HEK293 (cell line): ENCODE measurements around the gene EVC2.

ENCODE experiments used
- CTCF ChIA-PET: fragments of 350-600 bp; formaldehyde crosslinking; extraction: SDS; loops from one replicate; lab custom pipeline; 2021; ENCODE audit warnings: antibody characterized with exemption; lab: Yijun Ruan, JAX
- POLR2A ChIA-PET: fragments of 300-600 bp; formaldehyde crosslinking; extraction: SDS; loops from one replicate; lab custom pipeline; 2020; ENCODE audit warnings: antibody characterized with exemption, inconsistent platforms; lab: Yijun Ruan, JAX
- H3K27ac ChIP-seq: fragments of 200-500 bp; sonication (Bioruptor generic); 2 replicates; pipeline ENCODE4 v1.5.1; 2014; ENCODE audit warnings: low read depth, low read length, control low read depth, inconsistent platforms; ENCODE audit errors: extremely low read depth
- H3K36me3 ChIP-seq, 2 experiments: fragments of 200-500 bp in 1 of 2; sonication (Bioruptor generic) in 1 of 2; 1 replicate in 1 of 2; 2 replicates in 1 of 2; pipeline ENCODE4 v1.5.1; 2014 to 2017; ENCODE audit warnings: inconsistent platforms in 2 of 2, low read length in 2 of 2; ENCODE audit not compliant: control insufficient read depth in 2 of 2, insufficient read depth in 1 of 2
- H3K4me1 ChIP-seq: fragments of 200-500 bp; sonication (Bioruptor generic); 2 replicates; pipeline ENCODE4 v1.5.1; 2014; ENCODE audit warnings: mild to moderate bottlenecking, low read length, inconsistent platforms; ENCODE audit not compliant: control insufficient read depth, insufficient read depth
- H3K4me3 ChIP-seq: 2 replicates; pipeline ENCODE4 v1.5.1; 2011; ENCODE audit warnings: low read depth, mild to moderate bottlenecking, control low read depth, low read length, moderate library complexity
- H3K9me3 ChIP-seq: fragments of 200-500 bp; sonication (Bioruptor generic); 2 replicates; pipeline ENCODE4 v1.5.1; 2014; ENCODE audit warnings: low read depth, low read length, inconsistent platforms; ENCODE audit not compliant: control insufficient read depth, insufficient read depth
- EGR2 ChIP-seq: fragments of 450-650 bp; formaldehyde crosslinking; IDR thresholded peaks from 2 replicates; pipeline ENCODE4 v1.5.1; 2016; ENCODE audit warnings: low read depth, missing biosample characterization, missing genetic modification characterization
- GFI1B ChIP-seq: fragments of 450-650 bp; formaldehyde crosslinking; IDR thresholded peaks from 2 replicates; pipeline ENCODE4 v1.5.1; 2016; ENCODE audit warnings: missing biosample characterization, missing genetic modification characterization
- MEIS1 ChIP-seq: sonication (generic); formaldehyde crosslinking; IDR thresholded peaks from 2 replicates; pipeline ENCODE4 v1.8.1; 2022; ENCODE audit warnings: missing genetic modification reagents, mild to moderate bottlenecking, borderline replicate concordance
- SCRT2 ChIP-seq: fragments of 450-650 bp; formaldehyde crosslinking; IDR thresholded peaks from 2 replicates; pipeline ENCODE4 v1.5.1; 2016; ENCODE audit warnings: missing biosample characterization, missing genetic modification characterization
- SP3 ChIP-seq: fragments of 450-650 bp; formaldehyde crosslinking; IDR thresholded peaks from 2 replicates; pipeline ENCODE4 v1.5.1; 2016; ENCODE audit warnings: missing biosample characterization, missing genetic modification characterization
- ZFP3 ChIP-seq: fragments of 450-650 bp; formaldehyde crosslinking; IDR thresholded peaks from 2 replicates; pipeline ENCODE4 v1.5.1; 2016; ENCODE audit warnings: low read depth, missing biosample characterization, missing genetic modification characterization
- ZFP69B ChIP-seq: fragments of 450-650 bp; formaldehyde crosslinking; IDR thresholded peaks from 2 replicates; pipeline ENCODE4 v1.5.1; 2016; ENCODE audit warnings: missing biosample characterization, missing genetic modification characterization
- ZIC2 ChIP-seq: fragments of 450-650 bp; formaldehyde crosslinking; IDR thresholded peaks from 2 replicates; pipeline ENCODE4 v1.5.1; 2016; ENCODE audit warnings: missing biosample characterization, missing genetic modification characterization
- ZNF155 ChIP-seq: fragments of 450-650 bp; formaldehyde crosslinking; IDR thresholded peaks from 2 replicates; pipeline ENCODE4 v1.5.1; 2016; ENCODE audit warnings: missing biosample characterization, missing genetic modification characterization
- ZNF16 ChIP-seq: fragments of 450-650 bp; formaldehyde crosslinking; IDR thresholded peaks from 2 replicates; pipeline ENCODE4 v1.5.1; 2016; ENCODE audit warnings: low read depth, missing biosample characterization, missing genetic modification characterization
- ZNF311 ChIP-seq: fragments of 450-650 bp; formaldehyde crosslinking; IDR thresholded peaks from 2 replicates; pipeline ENCODE4 v1.5.1; 2017; ENCODE audit warnings: missing biosample characterization, missing genetic modification characterization, borderline replicate concordance
- ZNF433 ChIP-seq: fragments of 450-650 bp; formaldehyde crosslinking; IDR thresholded peaks from 2 replicates; pipeline ENCODE4 v1.5.1; 2016; ENCODE audit warnings: missing biosample characterization, missing genetic modification characterization, low read depth
- ZNF654 ChIP-seq: fragments of 450-650 bp; formaldehyde crosslinking; IDR thresholded peaks from 2 replicates; pipeline ENCODE4 v1.5.1; 2016; ENCODE audit warnings: low read depth, missing biosample characterization, missing genetic modification characterization
- ZSCAN23 ChIP-seq: fragments of 450-650 bp; formaldehyde crosslinking; IDR thresholded peaks from 2 replicates; pipeline ENCODE4 v1.5.1; 2016; ENCODE audit warnings: missing biosample characterization, missing genetic modification characterization
- TF ChIP-seq, protein P1 (sequence below): fragments of 450-650 bp; formaldehyde crosslinking; IDR thresholded peaks from 2 replicates; pipeline ENCODE4 v1.5.1; 2016; ENCODE audit warnings: missing biosample characterization, missing genetic modification characterization, borderline replicate concordance
- TF ChIP-seq, protein P2 (sequence below): IDR thresholded peaks from 2 replicates; pipeline ENCODE4 v1.6.1; 2011; ENCODE audit warnings: mild to moderate bottlenecking, low read depth, low read length, borderline replicate concordance
- TF ChIP-seq, protein P3 (sequence below): fragments of 450-650 bp; formaldehyde crosslinking; IDR thresholded peaks from 2 replicates; pipeline ENCODE4 v1.5.1; 2016; ENCODE audit warnings: missing biosample characterization, missing genetic modification characterization, low read depth
- TF ChIP-seq, protein P4 (sequence below): fragments of 450-650 bp; formaldehyde crosslinking; IDR thresholded peaks from 2 replicates; pipeline ENCODE4 v1.5.1; 2016; ENCODE audit warnings: missing biosample characterization, missing genetic modification characterization
- TF ChIP-seq, protein P5 (sequence below): fragments of 450-650 bp; formaldehyde crosslinking; IDR thresholded peaks from 2 replicates; pipeline ENCODE4 v1.5.1; 2017; ENCODE audit warnings: missing biosample characterization, missing genetic modification characterization

The EVC2 gene

DNA sequence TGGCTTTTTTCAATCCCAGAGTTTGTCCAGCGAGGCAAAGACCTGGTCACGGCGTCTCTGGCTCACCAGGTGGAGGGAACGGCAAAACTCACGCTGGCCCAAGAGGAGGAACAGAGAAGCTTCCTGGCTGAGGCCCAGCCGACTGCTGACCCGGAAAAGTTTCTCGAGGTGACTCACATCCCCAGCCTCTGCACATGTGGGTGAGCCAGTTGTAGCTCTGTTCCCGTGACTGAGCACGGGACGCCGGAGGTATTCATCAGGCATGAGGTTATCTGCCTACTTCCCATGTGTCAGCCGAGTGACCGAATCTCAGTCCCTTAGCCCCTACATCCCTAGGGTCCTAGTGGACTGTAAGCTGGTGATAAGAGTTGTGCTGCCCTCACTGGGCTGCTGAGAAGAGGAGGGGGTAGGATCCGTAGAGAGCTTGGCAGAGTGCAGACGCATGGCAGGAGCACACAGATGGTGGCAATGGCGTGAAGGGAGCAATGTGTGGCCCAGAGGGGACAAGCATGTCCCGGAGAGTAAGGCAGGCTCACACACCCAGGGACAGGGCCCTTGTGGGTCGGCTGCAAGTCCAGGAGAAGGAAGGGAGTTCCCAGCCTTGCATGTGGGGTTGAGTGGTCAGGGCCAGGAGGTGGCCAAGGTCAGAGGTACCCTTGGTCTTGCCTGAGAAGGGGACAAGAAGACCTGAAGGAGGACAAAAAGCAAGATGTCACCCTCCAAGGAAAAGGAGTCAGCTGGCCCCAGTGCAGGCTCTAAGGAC, 45.6 kb upstream of the EVC2 start:
- Histone ChIP-seq H3K9me3 (no peaks in the 10 kb centered on the region), H3K27ac (no peak overlapping the region), H3K4me1 (no peaks in the 10 kb centered on the region), H3K4me3 (no peak overlapping the region), H3K36me3 (peaks cover 0 to 95% of the 10 kb centered on the region in 2 experiments; a peak in 1 of 3 replicates)
- POLR2A ChIA-PET = no interaction called here
- TF ChIP-seq GFI1B = no peak
- no peak for TF ChIP-seq ZNF654 (tag by site-specific recombination)
- no peak for TF ChIP-seq ZNF311
- no peak for TF ChIP-seq ZFP3 (tag by site-specific recombination)
- no peak for TF ChIP-seq MEIS1
- TF ChIP-seq ZIC2 (tag by site-specific recombination) = no peak
- TF ChIP-seq, protein P1, sequence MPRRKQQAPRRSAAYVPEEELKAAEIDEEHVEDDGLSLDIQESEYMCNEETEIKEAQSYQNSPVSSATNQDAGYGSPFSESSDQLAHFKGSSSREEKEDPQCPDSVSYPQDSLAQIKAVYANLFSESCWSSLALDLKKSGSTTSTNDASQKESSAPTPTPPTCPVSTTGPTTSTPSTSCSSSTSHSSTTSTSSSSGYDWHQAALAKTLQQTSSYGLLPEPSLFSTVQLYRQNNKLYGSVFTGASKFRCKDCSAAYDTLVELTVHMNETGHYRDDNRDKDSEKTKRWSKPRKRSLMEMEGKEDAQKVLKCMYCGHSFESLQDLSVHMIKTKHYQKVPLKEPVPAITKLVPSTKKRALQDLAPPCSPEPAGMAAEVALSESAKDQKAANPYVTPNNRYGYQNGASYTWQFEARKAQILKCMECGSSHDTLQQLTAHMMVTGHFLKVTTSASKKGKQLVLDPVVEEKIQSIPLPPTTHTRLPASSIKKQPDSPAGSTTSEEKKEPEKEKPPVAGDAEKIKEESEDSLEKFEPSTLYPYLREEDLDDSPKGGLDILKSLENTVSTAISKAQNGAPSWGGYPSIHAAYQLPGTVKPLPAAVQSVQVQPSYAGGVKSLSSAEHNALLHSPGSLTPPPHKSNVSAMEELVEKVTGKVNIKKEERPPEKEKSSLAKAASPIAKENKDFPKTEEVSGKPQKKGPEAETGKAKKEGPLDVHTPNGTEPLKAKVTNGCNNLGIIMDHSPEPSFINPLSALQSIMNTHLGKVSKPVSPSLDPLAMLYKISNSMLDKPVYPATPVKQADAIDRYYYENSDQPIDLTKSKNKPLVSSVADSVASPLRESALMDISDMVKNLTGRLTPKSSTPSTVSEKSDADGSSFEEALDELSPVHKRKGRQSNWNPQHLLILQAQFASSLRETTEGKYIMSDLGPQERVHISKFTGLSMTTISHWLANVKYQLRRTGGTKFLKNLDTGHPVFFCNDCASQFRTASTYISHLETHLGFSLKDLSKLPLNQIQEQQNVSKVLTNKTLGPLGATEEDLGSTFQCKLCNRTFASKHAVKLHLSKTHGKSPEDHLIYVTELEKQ = no peak
- no peak for TF ChIP-seq ZNF16 (tag by site-specific recombination)
- TF ChIP-seq, protein P2, sequence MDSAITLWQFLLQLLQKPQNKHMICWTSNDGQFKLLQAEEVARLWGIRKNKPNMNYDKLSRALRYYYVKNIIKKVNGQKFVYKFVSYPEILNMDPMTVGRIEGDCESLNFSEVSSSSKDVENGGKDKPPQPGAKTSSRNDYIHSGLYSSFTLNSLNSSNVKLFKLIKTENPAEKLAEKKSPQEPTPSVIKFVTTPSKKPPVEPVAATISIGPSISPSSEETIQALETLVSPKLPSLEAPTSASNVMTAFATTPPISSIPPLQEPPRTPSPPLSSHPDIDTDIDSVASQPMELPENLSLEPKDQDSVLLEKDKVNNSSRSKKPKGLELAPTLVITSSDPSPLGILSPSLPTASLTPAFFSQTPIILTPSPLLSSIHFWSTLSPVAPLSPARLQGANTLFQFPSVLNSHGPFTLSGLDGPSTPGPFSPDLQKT = no peak
- no peak for TF ChIP-seq ZNF155
- TF ChIP-seq ZSCAN23 = no peak
- TF ChIP-seq, protein P3, sequence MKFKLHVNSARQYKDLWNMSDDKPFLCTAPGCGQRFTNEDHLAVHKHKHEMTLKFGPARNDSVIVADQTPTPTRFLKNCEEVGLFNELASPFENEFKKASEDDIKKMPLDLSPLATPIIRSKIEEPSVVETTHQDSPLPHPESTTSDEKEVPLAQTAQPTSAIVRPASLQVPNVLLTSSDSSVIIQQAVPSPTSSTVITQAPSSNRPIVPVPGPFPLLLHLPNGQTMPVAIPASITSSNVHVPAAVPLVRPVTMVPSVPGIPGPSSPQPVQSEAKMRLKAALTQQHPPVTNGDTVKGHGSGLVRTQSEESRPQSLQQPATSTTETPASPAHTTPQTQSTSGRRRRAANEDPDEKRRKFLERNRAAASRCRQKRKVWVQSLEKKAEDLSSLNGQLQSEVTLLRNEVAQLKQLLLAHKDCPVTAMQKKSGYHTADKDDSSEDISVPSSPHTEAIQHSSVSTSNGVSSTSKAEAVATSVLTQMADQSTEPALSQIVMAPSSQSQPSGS (tag by site-specific recombination) = no peak
- TF ChIP-seq, protein P4, sequence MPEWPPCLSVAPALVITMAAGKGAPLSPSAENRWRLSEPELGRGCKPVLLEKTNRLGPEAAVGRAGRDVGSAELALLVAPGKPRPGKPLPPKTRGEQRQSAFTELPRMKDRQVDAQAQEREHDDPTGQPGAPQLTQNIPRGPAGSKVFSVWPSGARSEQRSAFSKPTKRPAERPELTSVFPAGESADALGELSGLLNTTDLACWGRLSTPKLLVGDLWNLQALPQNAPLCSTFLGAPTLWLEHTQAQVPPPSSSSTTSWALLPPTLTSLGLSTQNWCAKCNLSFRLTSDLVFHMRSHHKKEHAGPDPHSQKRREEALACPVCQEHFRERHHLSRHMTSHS (tag by site-specific recombination) = no peak
- TF ChIP-seq ZFP69B (tag by site-specific recombination) = no peak
- no peak for TF ChIP-seq SP3
- no peak for TF ChIP-seq EGR2 (tag by site-specific recombination)
- TF ChIP-seq, protein P5, sequence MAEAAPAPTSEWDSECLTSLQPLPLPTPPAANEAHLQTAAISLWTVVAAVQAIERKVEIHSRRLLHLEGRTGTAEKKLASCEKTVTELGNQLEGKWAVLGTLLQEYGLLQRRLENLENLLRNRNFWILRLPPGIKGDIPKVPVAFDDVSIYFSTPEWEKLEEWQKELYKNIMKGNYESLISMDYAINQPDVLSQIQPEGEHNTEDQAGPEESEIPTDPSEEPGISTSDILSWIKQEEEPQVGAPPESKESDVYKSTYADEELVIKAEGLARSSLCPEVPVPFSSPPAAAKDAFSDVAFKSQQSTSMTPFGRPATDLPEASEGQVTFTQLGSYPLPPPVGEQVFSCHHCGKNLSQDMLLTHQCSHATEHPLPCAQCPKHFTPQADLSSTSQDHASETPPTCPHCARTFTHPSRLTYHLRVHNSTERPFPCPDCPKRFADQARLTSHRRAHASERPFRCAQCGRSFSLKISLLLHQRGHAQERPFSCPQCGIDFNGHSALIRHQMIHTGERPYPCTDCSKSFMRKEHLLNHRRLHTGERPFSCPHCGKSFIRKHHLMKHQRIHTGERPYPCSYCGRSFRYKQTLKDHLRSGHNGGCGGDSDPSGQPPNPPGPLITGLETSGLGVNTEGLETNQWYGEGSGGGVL (tag by site-specific recombination) = no peak
- no peak for TF ChIP-seq SCRT2
- TF ChIP-seq ZNF433 = no peak
- CTCF ChIA-PET = no interaction called here
